IMR-90 (cell line): ENCODE measurements around the gene GRB2. TPM values are rescaled to one million over a fixed set of nuclear protein-coding genes. Genes with fewer than 3 reads are reported as not detected.

Source experiments
- ATAC-seq: fragments of 200-7000 bp; cut with Tn5 transposase; 2 replicates; pipeline ENCODE4 v1.9.1; 2020; ENCODE audit warnings: low read depth, mild to moderate bottlenecking, moderate library complexity
- BruUV-seq: library from RNA; stranded (reverse); fragments of 400-500 nt; replicated peaks from 2 replicates; lab custom pipeline; 2021; lab: Mats Ljungman, UMichigan
- CTCF ChIA-PET: fragments of 300-600 bp; formaldehyde crosslinking; extraction: SDS; loops from one replicate; lab custom pipeline; 2021; ENCODE audit warnings: antibody characterized with exemption; lab: Yijun Ruan, JAX
- POLR2A ChIA-PET: fragments of 300-600 bp; sonication (Branson Sonifier 250); formaldehyde crosslinking; loops from one replicate; lab custom pipeline; 2022; ENCODE audit warnings: antibody characterized with exemption; ENCODE audit not compliant: unreplicated experiment; lab: Charles Lee
- DNase-seq: peaks from one replicate; pipeline ENCODE4 v3.0.0; 2013
- H2AFZ ChIP-seq: replicated peaks from 2 replicates; pipeline ENCODE3; 2013; ENCODE audit warnings: low read length, mild to moderate bottlenecking; ENCODE audit not compliant: poor library complexity
- H2AK5ac ChIP-seq: 2 replicates; pipeline ENCODE4 v1.6.1; 2013; ENCODE audit warnings: low read depth, low read length, inconsistent platforms
- H2AK9ac ChIP-seq: replicated peaks from 2 replicates; pipeline ENCODE3; 2013; ENCODE audit warnings: mild to moderate bottlenecking, low read depth, low read length, moderate library complexity; ENCODE audit not compliant: poor library complexity
- H2BK120ac ChIP-seq: 2 replicates; pipeline ENCODE4 v1.6.1; 2013; ENCODE audit warnings: low read depth, low read length, inconsistent platforms
- H2BK15ac ChIP-seq: 3 replicates; pipeline ENCODE4 v1.6.1; 2013; ENCODE audit warnings: low read depth, low read length, inconsistent platforms
- H2BK20ac ChIP-seq: 2 replicates; pipeline ENCODE4 v1.6.1; 2013; ENCODE audit warnings: low read depth, mild to moderate bottlenecking, inconsistent platforms, low read length, moderate library complexity
- H2BK5ac ChIP-seq: 2 replicates; pipeline ENCODE4 v1.6.1; 2013; ENCODE audit warnings: mild to moderate bottlenecking, low read depth, low read length, inconsistent platforms; ENCODE audit not compliant: poor library complexity, severe bottlenecking
- H3K14ac ChIP-seq: replicated peaks from 2 replicates; pipeline ENCODE4 v1.6.1; 2013; ENCODE audit warnings: low read depth, low read length, inconsistent platforms
- H3K18ac ChIP-seq: 2 replicates; pipeline ENCODE4 v1.6.1; 2013; ENCODE audit warnings: low read depth, low read length, control low read depth
- H3K23ac ChIP-seq: 2 replicates; pipeline ENCODE4 v1.6.1; 2013; ENCODE audit warnings: low read depth, low read length, inconsistent platforms
- H3K27ac ChIP-seq: 2 replicates; pipeline ENCODE4 v1.5.1; 2013; ENCODE audit warnings: mild to moderate bottlenecking, control low read depth, low read length; ENCODE audit not compliant: insufficient read depth
- H3K27me3 ChIP-seq: 2 replicates; pipeline ENCODE4 v1.6.1; 2013; ENCODE audit warnings: low read length; ENCODE audit not compliant: control insufficient read depth, insufficient read depth
- H3K36me3 ChIP-seq: 2 replicates; pipeline ENCODE4 v1.6.1; 2013; ENCODE audit warnings: low read length, mixed read lengths; ENCODE audit not compliant: control insufficient read depth, insufficient read depth
- H3K4ac ChIP-seq: 2 replicates; pipeline ENCODE4 v1.6.1; 2013; ENCODE audit warnings: low read depth, low read length, inconsistent platforms
- H3K4me1 ChIP-seq: 2 replicates; pipeline ENCODE4 v1.6.1; 2013; ENCODE audit warnings: low read length, mixed read lengths; ENCODE audit not compliant: control insufficient read depth, insufficient read depth
- H3K4me2 ChIP-seq: 2 replicates; pipeline ENCODE4 v1.6.1; 2013; ENCODE audit warnings: low read depth, mild to moderate bottlenecking, control low read depth, low read length, moderate library complexity
- H3K4me3 ChIP-seq: 2 replicates; pipeline ENCODE4 v1.5.1; 2013; ENCODE audit warnings: low read depth, mild to moderate bottlenecking, control low read depth, low read length, moderate library complexity; ENCODE audit not compliant: insufficient read depth
- H3K56ac ChIP-seq: 2 replicates; pipeline ENCODE4 v1.6.1; 2013; ENCODE audit warnings: low read length, inconsistent platforms; ENCODE audit not compliant: insufficient read depth; ENCODE audit errors: extremely low read depth
- H3K79me1 ChIP-seq, 2 experiments: 2 replicates each; pipeline ENCODE4 v1.6.1; 2013; ENCODE audit warnings: low read length in 2 of 2, inconsistent platforms in 1 of 2, low read depth in 1 of 2
- H3K9ac ChIP-seq: 2 replicates; pipeline ENCODE4 v1.6.1; 2013; ENCODE audit warnings: low read depth, low read length, control low read depth
- H3K9me1 ChIP-seq: 2 replicates; pipeline ENCODE4 v1.6.1; 2013; ENCODE audit warnings: low read length, inconsistent platforms; ENCODE audit not compliant: insufficient read depth
- H3K9me3 ChIP-seq: 2 replicates; pipeline ENCODE4 v1.6.1; 2013; ENCODE audit warnings: low read length; ENCODE audit not compliant: control insufficient read depth, insufficient read depth
- H4K20me1 ChIP-seq: 2 replicates; pipeline ENCODE4 v1.6.1; 2013; ENCODE audit warnings: low read length, inconsistent platforms; ENCODE audit not compliant: insufficient read depth
- H4K5ac ChIP-seq: 2 replicates; pipeline ENCODE4 v1.6.1; 2013; ENCODE audit warnings: mild to moderate bottlenecking, low read depth, low read length, control low read depth
- H4K8ac ChIP-seq, 2 experiments: 2 replicates each; pipeline ENCODE4 v1.6.1; 2013; ENCODE audit warnings: low read depth in 2 of 2, low read length in 2 of 2, control low read depth in 1 of 2, inconsistent platforms in 1 of 2
- H4K91ac ChIP-seq: 2 replicates; pipeline ENCODE4 v1.6.1; 2013; ENCODE audit warnings: low read depth, low read length, inconsistent platforms; ENCODE audit not compliant: insufficient read depth
- BHLHE40 ChIP-seq: fragments of 150-350 bp; IDR thresholded peaks from 2 replicates; pipeline ENCODE4 v1.6.1; 2016; ENCODE audit warnings: mild to moderate bottlenecking, low read depth, low read length
- CHD1 ChIP-seq: IDR thresholded peaks from 2 replicates; pipeline ENCODE4 v1.6.1; 2012; ENCODE audit warnings: low read depth, low read length, improper control_type of control experiment
- FOS ChIP-seq: fragments of 150-350 bp; IDR thresholded peaks from 2 replicates; pipeline ENCODE4 v1.6.1; 2016; ENCODE audit warnings: low read depth, low read length
- RAD21 ChIP-seq: IDR thresholded peaks from 2 replicates; pipeline ENCODE4 v1.6.1; 2012; ENCODE audit warnings: low read length, improper control_type of control experiment
- SMC3 ChIP-seq: fragments of 150-350 bp; IDR thresholded peaks from 2 replicates; pipeline ENCODE4 v1.6.1; 2016; ENCODE audit warnings: low read depth, mild to moderate bottlenecking, antibody characterized with exemption, low read length, moderate library complexity
- WGBS, 2 experiments: methylation state at CpG; one replicate each; pipeline versions ENCODE4 v1.1.5 to v1.1.7; 2013; ENCODE audit warnings: missing lambda C conversion rate in 2 of 2; ENCODE audit not compliant: insufficient read length in 1 of 2; ENCODE audit errors: extremely low coverage in 2 of 2; 5-methylcytosine and 5-hydroxymethylcytosine counted together
- dilution Hi-C: fragments of 300-500 bp; cut with HindIII; formaldehyde crosslinking; loops from one replicate; pipeline ENCODE4 v1.14.3; 2018; ENCODE audit warnings: low sequenced_read_pairs; ENCODE audit not compliant: unreplicated experiment
- in situ Hi-C: fragments of 300-500 bp; cut with MboI; formaldehyde crosslinking; loops from 3 replicates; pipeline ENCODE4 v1.14.3; 2019; ENCODE audit warnings: low sequenced_read_pairs, inconsistent platforms, mixed read lengths
- intact Hi-C: fragments of 100-400 bp; cut with micrococcal nuclease; formaldehyde crosslinking; loops from 2 replicates; pipeline ENCODE4 v1.10.0; 2022
- polyA plus RNA-seq, 3 experiments: library from polyadenylated mRNA; depleted of rRNA; stranded (reverse); fragments of >200 nt; gene quantifications; 2 replicates each; pipeline ENCODE4 v1.2.3, GENCODE V29; 2012; ENCODE audit warnings: low replicate concordance in 1 of 3
- total RNA-seq: library from RNA; depleted of rRNA; stranded (reverse); fragments of >200 nt; gene quantifications from 2 replicates; pipeline ENCODE4 v1.2.3, GENCODE V29; 2012
- TF ChIP-seq, protein P1 (sequence below): conservative IDR thresholded peaks from 2 replicates; pipeline ENCODE4 v1.5.1; 2012; ENCODE audit warnings: mild to moderate bottlenecking, low read depth, low read length, improper control_type of control experiment
- TF ChIP-seq, protein P2 (sequence below): fragments of 150-350 bp; IDR thresholded peaks from 2 replicates; pipeline ENCODE4 v1.6.1; 2016; ENCODE audit warnings: low read depth, mild to moderate bottlenecking, low read length, moderate library complexity, borderline replicate concordance

GRB2 gene
- total and polyA plus RNA-seq, 2 of the 4 experiments (the other 2 are of a cell fraction): 49.3 to 62.1 TPM

DNA sequence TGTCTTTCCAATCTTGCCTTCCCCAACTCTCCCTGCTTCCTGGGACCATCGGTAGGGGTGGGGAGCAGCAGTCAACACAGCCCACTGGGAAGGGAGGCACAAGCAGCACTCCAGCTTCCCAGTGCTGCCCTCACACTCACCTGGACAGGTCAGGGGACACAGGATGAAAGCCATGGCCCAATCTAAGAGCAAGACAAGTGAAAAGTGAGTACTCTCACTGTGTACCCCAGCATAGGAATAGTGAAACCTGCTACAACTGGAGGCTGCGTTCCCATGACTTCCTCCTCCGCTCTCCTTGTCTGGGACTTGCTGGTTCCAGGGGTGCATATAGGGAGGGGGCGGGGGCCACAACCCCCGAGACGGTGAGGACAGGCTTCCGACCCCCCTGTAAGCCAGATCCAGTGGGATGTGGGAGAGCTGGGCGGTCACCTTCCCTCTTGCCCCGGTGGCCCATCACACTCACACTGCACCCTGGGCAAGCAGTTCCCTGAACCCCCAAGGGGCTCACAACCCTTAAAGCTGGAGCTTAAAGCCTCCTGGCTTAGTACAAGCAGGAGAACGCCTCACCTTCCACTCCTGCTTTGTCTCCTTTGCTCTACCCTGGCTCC lies 86.8 kb downstream of the GRB2 start (continued):
- TF ChIP-seq, protein P1, sequence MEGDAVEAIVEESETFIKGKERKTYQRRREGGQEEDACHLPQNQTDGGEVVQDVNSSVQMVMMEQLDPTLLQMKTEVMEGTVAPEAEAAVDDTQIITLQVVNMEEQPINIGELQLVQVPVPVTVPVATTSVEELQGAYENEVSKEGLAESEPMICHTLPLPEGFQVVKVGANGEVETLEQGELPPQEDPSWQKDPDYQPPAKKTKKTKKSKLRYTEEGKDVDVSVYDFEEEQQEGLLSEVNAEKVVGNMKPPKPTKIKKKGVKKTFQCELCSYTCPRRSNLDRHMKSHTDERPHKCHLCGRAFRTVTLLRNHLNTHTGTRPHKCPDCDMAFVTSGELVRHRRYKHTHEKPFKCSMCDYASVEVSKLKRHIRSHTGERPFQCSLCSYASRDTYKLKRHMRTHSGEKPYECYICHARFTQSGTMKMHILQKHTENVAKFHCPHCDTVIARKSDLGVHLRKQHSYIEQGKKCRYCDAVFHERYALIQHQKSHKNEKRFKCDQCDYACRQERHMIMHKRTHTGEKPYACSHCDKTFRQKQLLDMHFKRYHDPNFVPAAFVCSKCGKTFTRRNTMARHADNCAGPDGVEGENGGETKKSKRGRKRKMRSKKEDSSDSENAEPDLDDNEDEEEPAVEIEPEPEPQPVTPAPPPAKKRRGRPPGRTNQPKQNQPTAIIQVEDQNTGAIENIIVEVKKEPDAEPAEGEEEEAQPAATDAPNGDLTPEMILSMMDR: no peak
- TF ChIP-seq FOS (no peak), CHD1 (no peak), BHLHE40 (no peak)

- in situ Hi-C loops (no loop called here), dilution Hi-C loops (no loop called here), intact Hi-C loops (no loop called here)
- Histone ChIP-seq H3K9me1 (peaks cover 12% of the 10 kb centered on the region), H2BK15ac (no peak overlapping the region), H3K56ac (no peak overlapping the region), H3K4me3 (no peak overlapping the region), H2BK5ac (no peak overlapping the region), H4K91ac (no peak overlapping the region), H4K20me1 (peaks cover 11% of the 10 kb centered on the region; the same call in 1 of the 2 replicates), H3K79me1 (peaks cover 3 to 35% of the 10 kb centered on the region in 2 experiments; a peak in 3 of 4 replicates), H3K9ac (no peak overlapping the region), H3K4me1 (peaks cover 9% of the 10 kb centered on the region; the same call in 1 of the 2 replicates), H2AK5ac (no peak overlapping the region), H3K27me3 (no peaks in the 10 kb centered on the region), H2BK20ac (no peak overlapping the region), H4K5ac (no peak overlapping the region), H2AK9ac (no peak overlapping the region), H4K8ac (no peak overlapping the region), H3K4me2 (no peak overlapping the region), H3K4ac (no peak overlapping the region), H3K18ac (no peak overlapping the region), H3K36me3 (peaks cover 31% of the 10 kb centered on the region), H3K14ac (no peak overlapping the region), H2AFZ (no peak overlapping the region), H3K23ac (no peak overlapping the region), H3K9me3 (no peaks in the 10 kb centered on the region), H2BK120ac (no peak overlapping the region), H3K27ac (no peak overlapping the region)
- WGBS, 2 experiments: 69% methylated on average over 3 of the region's 10 CpGs; no CpG with 5 or more reads in 1 of the 2 experiments
- TF ChIP-seq FOS (no peak), SMC3 (no peak), RAD21 (no peak)
- TF ChIP-seq, protein P2, sequence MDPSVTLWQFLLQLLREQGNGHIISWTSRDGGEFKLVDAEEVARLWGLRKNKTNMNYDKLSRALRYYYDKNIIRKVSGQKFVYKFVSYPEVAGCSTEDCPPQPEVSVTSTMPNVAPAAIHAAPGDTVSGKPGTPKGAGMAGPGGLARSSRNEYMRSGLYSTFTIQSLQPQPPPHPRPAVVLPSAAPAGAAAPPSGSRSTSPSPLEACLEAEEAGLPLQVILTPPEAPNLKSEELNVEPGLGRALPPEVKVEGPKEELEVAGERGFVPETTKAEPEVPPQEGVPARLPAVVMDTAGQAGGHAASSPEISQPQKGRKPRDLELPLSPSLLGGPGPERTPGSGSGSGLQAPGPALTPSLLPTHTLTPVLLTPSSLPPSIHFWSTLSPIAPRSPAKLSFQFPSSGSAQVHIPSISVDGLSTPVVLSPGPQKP: no peak
- no TSS peak for BruUV-seq
- CTCF ChIA-PET: interaction anchor here (1.2 kb wide), 1 partner anchor 12 kb away, joined by 3 read pairs; no protein-coding TSS in a partner anchor
- POLR2A ChIA-PET: no interaction called here
- ATAC-seq: no peak
- DNase-seq: no peak
Observed at GRCh38 chr17:75318211-75318610, 87.3 kb downstream of the GRB2 start.
